Measurements from ENCODE around the gene SF3A2. TPM values are rescaled to one million over a fixed set of nuclear protein-coding genes. Genes with fewer than 3 reads are reported as not detected.

SF3A2 gene
- total and polyA plus RNA-seq, 4 donors, result 37.2 to 113 (median 63.0) TPM

DNA sequence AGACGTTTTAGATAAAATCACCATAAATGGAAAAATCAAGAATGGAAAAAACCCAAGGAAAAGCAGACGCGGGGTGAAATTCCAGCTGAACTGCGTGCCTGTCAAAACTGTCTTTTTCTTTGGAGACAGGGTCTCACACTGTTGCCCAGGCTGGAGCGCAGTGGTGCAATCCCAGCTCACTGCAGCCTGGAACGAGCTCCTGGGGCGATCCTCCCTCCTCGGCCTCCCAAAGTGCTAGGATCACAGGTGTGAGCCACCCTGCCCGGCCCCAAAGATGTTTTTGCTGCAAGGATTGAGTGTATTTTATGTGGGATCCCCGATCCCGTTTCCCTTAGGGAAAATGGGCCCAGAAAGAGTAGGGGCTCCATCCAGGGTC is 46.2 kb downstream of the SF3A2 start:
- TF ChIP-seq, protein P1, sequence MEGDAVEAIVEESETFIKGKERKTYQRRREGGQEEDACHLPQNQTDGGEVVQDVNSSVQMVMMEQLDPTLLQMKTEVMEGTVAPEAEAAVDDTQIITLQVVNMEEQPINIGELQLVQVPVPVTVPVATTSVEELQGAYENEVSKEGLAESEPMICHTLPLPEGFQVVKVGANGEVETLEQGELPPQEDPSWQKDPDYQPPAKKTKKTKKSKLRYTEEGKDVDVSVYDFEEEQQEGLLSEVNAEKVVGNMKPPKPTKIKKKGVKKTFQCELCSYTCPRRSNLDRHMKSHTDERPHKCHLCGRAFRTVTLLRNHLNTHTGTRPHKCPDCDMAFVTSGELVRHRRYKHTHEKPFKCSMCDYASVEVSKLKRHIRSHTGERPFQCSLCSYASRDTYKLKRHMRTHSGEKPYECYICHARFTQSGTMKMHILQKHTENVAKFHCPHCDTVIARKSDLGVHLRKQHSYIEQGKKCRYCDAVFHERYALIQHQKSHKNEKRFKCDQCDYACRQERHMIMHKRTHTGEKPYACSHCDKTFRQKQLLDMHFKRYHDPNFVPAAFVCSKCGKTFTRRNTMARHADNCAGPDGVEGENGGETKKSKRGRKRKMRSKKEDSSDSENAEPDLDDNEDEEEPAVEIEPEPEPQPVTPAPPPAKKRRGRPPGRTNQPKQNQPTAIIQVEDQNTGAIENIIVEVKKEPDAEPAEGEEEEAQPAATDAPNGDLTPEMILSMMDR (IDR thresholded peaks at IDR 0.05; ENCODE audit: control extremely low read depth, extremely low read depth), result no peak
- H3K4me3 ChIP-seq, result no peak overlapping the region
- H3K9ac ChIP-seq (ENCODE audit: insufficient read depth in 1 of 2, low read length in 2 of 2), result no peak overlapping the region
- WGBS, 2 donors, result 72% methylated on average over 11 of the region's 11 CpGs
- H3K36me3 ChIP-seq (ENCODE audit: control insufficient read depth in 4 of 4, insufficient read depth in 4 of 4, low read length in 4 of 4), result no peaks in the 10 kb centered on the region
- H3K27ac ChIP-seq (ENCODE audit: low read depth in 1 of 2, low read length in 1 of 2), result no peak overlapping the region
- ATAC-seq (ENCODE audit: insufficient read depth, low FRiP score), result no peak
- peaks cover 0 to 12% (median 3%) of the 10 kb centered on the region in 5 donors for H3K4me1 ChIP-seq (ENCODE audit: control insufficient read depth in 5 of 5, insufficient read depth in 5 of 5, low read length in 5 of 5)
- peak in 1 of 3 donors; percentile 11 for DNase-seq
- H3K9me3 ChIP-seq (ENCODE audit: control insufficient read depth in 4 of 4, insufficient read depth in 3 of 4, low read length in 3 of 4), result no peaks in the 10 kb centered on the region
- peaks cover 0 to 6% (median 0%) of the 10 kb centered on the region in 3 donors for H3K27me3 ChIP-seq (ENCODE audit: control insufficient read depth in 3 of 3, insufficient read depth in 3 of 3, low read length in 2 of 3)

DNA sequence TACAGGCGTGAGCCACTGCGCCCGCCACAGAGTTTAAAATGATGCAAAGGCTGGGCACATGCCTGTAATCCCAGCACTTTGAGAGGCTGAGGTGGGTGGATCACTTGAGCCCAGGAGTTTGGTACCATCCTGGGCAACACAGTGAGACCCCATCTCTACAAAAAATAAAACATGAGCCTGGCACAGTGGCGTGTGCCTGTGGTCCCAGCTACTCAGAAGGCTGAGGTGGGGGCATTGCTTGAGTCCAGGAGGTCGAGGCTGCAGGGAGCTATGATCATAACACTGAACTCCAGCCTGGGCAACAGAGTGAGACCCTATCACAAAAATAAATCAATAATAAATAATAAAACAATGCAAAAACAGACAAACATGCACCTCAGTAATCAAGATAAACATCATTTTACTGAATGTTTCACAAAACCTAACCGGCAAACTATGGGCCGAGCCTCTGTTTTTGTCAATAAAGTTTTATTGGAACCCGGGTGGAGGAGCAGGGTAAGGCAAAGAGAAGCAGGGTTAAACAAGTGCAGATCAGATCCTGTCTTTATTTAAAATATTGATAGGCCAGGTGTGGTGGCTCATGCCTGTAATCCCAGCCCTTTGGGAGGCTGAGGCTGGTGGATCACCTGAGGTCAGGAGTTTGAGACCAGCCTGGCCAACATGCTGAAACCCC is 47.3 kb downstream of the SF3A2 start:
- Histone ChIP-seq H3K9ac (ENCODE audit: insufficient read depth in 1 of 2, low read length in 2 of 2) (no peak overlapping the region), H3K4me1 (ENCODE audit: control insufficient read depth in 5 of 5, insufficient read depth in 5 of 5, low read length in 5 of 5) (peaks cover 0 to 12% (median 3%) of the 10 kb centered on the region in 5 donors), H3K9me3 (ENCODE audit: control insufficient read depth in 4 of 4, insufficient read depth in 3 of 4, low read length in 3 of 4) (no peaks in the 10 kb centered on the region), H3K27ac (ENCODE audit: low read depth in 1 of 2, low read length in 1 of 2) (no peak overlapping the region), H3K4me3 (no peak overlapping the region), H3K27me3 (ENCODE audit: control insufficient read depth in 3 of 3, insufficient read depth in 3 of 3, low read length in 2 of 3) (peaks cover 0 to 17% (median 4%) of the 10 kb centered on the region in 3 donors), H3K36me3 (ENCODE audit: control insufficient read depth in 4 of 4, insufficient read depth in 4 of 4, low read length in 4 of 4) (no peaks in the 10 kb centered on the region)
- TF ChIP-seq, protein P1 (IDR thresholded peaks at IDR 0.05; ENCODE audit: control extremely low read depth, extremely low read depth), result no peak
- 90 to 95% methylated on average over 8 of the region's 8 CpGs for WGBS, 2 donors
- DNase-seq, result no peak
- ATAC-seq (ENCODE audit: insufficient read depth, low FRiP score), result no peak

DNA sequence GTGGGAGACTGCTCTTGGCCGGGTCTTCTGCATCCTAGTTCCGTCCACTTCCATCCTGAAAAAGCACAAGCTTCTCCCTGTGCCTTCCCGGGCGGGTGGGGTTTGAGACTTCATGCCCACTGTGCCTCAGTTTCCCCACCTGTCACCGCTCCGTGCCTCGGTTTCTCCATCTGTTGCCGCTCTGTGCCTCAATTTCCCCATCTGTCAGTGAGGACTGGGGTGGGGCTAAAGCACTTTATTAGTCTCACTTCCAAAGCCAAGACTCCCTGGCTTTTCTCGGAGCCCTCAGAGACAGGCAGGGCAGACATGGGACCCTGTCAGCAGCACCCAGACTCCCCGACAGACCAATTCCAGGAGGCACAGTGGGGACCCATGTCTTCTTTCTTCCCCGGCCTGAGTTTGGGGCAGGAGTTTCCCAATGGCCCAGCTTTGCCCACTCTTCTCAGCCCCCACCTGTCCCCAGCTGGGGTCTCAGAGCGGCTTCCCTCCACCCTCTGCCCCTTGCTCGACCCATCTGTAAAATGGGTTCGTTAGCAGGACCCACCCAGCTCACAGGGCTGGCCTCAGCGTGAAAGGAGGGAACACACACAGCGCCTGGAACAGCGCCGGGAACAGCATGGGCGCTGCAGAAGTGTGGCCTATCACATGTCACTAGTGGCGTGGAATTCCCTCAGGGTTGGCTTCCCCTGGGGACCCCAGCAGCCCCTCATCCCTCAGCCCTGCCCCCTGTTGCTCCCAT is 49.9 kb downstream of the SF3A2 start:
- H3K27ac ChIP-seq (ENCODE audit: low read depth in 1 of 2, low read length in 1 of 2), result no peak overlapping the region
- H3K4me1 ChIP-seq (ENCODE audit: control insufficient read depth in 5 of 5, insufficient read depth in 5 of 5, low read length in 5 of 5), result peaks cover 0 to 24% (median 13%) of the 10 kb centered on the region in 5 donors
- 83 to 91% methylated on average over 20 of the region's 20 CpGs for WGBS, 2 donors
- no peak overlapping the region for H3K9ac ChIP-seq (ENCODE audit: insufficient read depth in 1 of 2, low read length in 2 of 2)
- TF ChIP-seq, protein P1 (IDR thresholded peaks at IDR 0.05; ENCODE audit: control extremely low read depth, extremely low read depth), result no peak
- DNase-seq (no peak), ATAC-seq (ENCODE audit: insufficient read depth, low FRiP score) (no peak)
- no peak overlapping the region for H3K4me3 ChIP-seq
- peaks cover 11 to 35% (median 15%) of the 10 kb centered on the region in 3 donors for H3K27me3 ChIP-seq (ENCODE audit: control insufficient read depth in 3 of 3, insufficient read depth in 3 of 3, low read length in 2 of 3)
- no peaks in the 10 kb centered on the region for H3K9me3 ChIP-seq (ENCODE audit: control insufficient read depth in 4 of 4, insufficient read depth in 3 of 4, low read length in 3 of 4)
- H3K36me3 ChIP-seq (ENCODE audit: control insufficient read depth in 4 of 4, insufficient read depth in 4 of 4, low read length in 4 of 4), result no peaks in the 10 kb centered on the region

All from lung (tissue), 12 donors.